Measurements from ENCODE around the gene PRPF38B. TPM values are rescaled to one million over a fixed set of nuclear protein-coding genes. Genes with fewer than 3 reads are reported as not detected.

PRPF38B gene
- total and polyA plus RNA-seq, 4 donors: 9.5 to 20.9 (median 14.3) TPM

DNA sequence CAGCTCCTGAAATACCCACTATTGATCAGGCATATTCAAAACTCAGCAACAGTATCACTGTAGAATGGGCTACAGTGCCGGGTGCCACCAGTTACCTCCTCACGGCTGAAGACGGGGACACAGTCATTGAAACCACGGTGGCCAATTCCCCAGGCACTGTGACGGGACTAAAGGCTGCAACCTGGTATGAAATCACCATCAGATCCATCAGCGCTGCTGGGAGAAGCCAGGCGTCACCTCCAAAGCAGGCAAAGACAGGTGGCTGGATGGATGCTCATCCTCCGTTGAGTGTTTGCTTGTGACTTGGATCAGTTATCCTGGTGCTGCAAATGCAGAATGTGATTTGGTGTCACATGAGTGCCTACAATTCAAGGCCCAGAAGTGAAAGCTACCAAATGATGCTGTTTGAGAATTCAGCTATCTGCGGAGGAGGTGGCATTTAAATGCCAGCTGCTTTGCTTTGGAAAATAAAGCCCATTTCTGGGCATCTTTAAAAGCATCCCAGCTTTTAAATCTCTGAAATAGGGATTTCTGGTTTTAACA, 25.7 kb downstream of the PRPF38B start:
- H3K27ac ChIP-seq (ENCODE audit: low read depth in 1 of 2, low read length in 2 of 2): no peak overlapping the region
- 90% methylated on average over 9 of the region's 9 CpGs for WGBS
- H3K4me1 ChIP-seq (ENCODE audit: control insufficient read depth in 4 of 4, insufficient read depth in 4 of 4, low read length in 3 of 4): no peaks in the 10 kb centered on the region
- no peaks in the 10 kb centered on the region for H3K36me3 ChIP-seq (ENCODE audit: control insufficient read depth in 4 of 4, insufficient read depth in 3 of 4, low read depth in 1 of 4, low read length in 3 of 4)
- TF ChIP-seq RXRA (IDR thresholded peaks at IDR 0.05) (no peak), NR2F2 (IDR thresholded peaks at IDR 0.05) (no peak), HNF4A (conservative IDR thresholded peaks at IDR 0.05) (no peak), TAF1 (conservative IDR thresholded peaks at IDR 0.05) (no peak), HNF4G (IDR thresholded peaks at IDR 0.05) (no peak), JUND (IDR thresholded peaks at IDR 0.05) (no peak)
- TF ChIP-seq, protein P1, sequence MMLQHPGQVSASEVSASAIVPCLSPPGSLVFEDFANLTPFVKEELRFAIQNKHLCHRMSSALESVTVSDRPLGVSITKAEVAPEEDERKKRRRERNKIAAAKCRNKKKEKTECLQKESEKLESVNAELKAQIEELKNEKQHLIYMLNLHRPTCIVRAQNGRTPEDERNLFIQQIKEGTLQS (IDR thresholded peaks at IDR 0.05): no peak
- TF ChIP-seq, protein P2, sequence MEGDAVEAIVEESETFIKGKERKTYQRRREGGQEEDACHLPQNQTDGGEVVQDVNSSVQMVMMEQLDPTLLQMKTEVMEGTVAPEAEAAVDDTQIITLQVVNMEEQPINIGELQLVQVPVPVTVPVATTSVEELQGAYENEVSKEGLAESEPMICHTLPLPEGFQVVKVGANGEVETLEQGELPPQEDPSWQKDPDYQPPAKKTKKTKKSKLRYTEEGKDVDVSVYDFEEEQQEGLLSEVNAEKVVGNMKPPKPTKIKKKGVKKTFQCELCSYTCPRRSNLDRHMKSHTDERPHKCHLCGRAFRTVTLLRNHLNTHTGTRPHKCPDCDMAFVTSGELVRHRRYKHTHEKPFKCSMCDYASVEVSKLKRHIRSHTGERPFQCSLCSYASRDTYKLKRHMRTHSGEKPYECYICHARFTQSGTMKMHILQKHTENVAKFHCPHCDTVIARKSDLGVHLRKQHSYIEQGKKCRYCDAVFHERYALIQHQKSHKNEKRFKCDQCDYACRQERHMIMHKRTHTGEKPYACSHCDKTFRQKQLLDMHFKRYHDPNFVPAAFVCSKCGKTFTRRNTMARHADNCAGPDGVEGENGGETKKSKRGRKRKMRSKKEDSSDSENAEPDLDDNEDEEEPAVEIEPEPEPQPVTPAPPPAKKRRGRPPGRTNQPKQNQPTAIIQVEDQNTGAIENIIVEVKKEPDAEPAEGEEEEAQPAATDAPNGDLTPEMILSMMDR (IDR thresholded peaks at IDR 0.05; ENCODE audit: low read depth, low read length, missing input control): no peak
- H3K9me3 ChIP-seq (ENCODE audit: control insufficient read depth in 4 of 4, low read length in 3 of 4): no peaks in the 10 kb centered on the region
- DNase-seq (ENCODE audit: low spot score): no peak
- H3K27me3 ChIP-seq (ENCODE audit: control insufficient read depth in 4 of 4, insufficient read depth in 4 of 4, low read length in 3 of 4): no peaks in the 10 kb centered on the region
- no peak overlapping the region for H3K9ac ChIP-seq (ENCODE audit: low read depth in 1 of 2, low read length in 2 of 2)
- no peak overlapping the region for H3K4me3 ChIP-seq (ENCODE audit: low read depth in 1 of 3, low read length in 3 of 3)

DNA sequence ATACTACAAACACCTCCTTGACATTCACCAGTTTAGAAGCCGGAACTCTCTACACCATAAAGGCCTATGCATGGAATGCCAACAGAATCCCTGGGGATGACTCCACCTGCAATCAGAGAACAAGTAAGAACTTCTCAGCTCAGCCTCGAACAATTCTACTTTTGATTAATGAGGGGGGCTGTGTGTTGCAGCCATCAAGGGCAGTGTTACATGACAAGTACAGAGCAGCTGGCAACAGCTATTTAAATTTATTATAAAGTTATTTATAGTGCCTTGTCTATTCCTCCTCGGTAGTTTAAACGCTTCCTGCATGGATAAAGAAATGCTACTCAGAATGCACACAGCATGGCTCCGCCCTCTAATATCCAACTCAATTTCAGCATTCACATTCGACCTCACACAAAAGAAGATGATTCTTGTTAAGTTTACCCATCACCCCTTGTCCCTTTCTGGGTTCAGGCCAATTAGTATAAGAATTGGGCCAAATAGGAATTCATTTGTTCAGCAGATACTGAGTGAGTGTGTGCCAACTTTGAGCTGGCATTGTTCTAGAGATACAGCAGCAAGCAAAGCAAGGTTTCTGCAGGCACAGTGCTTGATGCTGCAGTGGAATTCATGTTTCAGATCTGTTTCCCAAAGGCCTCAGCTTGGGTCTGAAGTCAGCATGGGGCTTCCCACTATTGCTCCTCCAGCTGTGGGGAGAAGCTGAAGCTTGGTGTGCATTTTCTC, 27.0 kb downstream of the PRPF38B start:
- Histone ChIP-seq H3K36me3 (ENCODE audit: control insufficient read depth in 4 of 4, insufficient read depth in 3 of 4, low read depth in 1 of 4, low read length in 3 of 4) (no peaks in the 10 kb centered on the region), H3K9ac (ENCODE audit: low read depth in 1 of 2, low read length in 2 of 2) (no peak overlapping the region), H3K27me3 (ENCODE audit: control insufficient read depth in 4 of 4, insufficient read depth in 4 of 4, low read length in 3 of 4) (no peaks in the 10 kb centered on the region), H3K4me1 (ENCODE audit: control insufficient read depth in 4 of 4, insufficient read depth in 4 of 4, low read length in 3 of 4) (no peaks in the 10 kb centered on the region), H3K4me3 (ENCODE audit: low read depth in 1 of 3, low read length in 3 of 3) (no peak overlapping the region), H3K9me3 (ENCODE audit: control insufficient read depth in 4 of 4, low read length in 3 of 4) (no peaks in the 10 kb centered on the region), H3K27ac (ENCODE audit: low read depth in 1 of 2, low read length in 2 of 2) (no peak overlapping the region)
- TF ChIP-seq SP1 (IDR thresholded peaks at IDR 0.05) (no peak), HNF4A (conservative IDR thresholded peaks at IDR 0.05) (no peak), FOXA1 (IDR thresholded peaks at IDR 0.05) (no peak)
- no peak for DNase-seq (ENCODE audit: low spot score)
- 79% methylated on average over 6 of the region's 6 CpGs for WGBS

DNA sequence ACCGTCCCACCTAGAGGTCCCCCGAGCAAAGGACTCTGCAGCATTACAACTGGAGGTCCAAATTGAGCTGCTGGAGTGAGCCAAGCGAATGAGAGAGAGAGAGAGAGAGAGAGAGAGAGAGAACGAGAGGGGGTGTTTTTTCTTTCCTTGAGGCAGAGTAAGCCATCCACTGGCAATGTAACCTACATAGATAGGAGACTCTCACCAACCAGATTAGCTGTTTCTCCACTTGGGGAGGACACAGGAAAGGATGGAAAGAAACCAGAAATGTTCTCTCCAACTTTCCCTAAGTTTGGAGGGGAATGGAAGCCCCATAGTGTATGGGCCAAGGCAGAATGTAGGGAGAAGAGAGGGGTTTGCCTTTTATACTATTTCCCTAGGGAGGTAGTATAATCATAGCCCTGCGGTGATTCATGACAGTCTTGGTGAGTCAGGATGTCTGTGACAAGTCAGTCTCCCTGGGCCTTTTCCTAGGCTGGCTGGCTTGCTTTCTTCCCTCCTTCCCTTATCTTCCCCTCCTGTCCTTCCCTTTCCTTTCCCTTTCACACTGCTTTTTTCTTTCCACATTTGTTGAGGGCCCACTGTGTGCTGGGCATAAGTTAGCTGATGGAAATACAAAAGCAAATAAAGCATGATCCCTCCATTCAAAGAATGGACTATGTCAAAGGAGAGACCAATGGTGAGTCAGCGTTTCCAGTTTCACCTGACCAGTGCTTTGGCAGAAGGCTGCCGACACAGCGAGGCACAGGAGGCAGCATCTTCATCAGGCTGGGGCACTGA, 27.7 kb downstream of the PRPF38B start:
- H3K4me3 ChIP-seq (ENCODE audit: low read depth in 1 of 3, low read length in 3 of 3): no peak overlapping the region
- no peaks in the 10 kb centered on the region for H3K4me1 ChIP-seq (ENCODE audit: control insufficient read depth in 4 of 4, insufficient read depth in 4 of 4, low read length in 3 of 4)
- no peaks in the 10 kb centered on the region for H3K9me3 ChIP-seq (ENCODE audit: control insufficient read depth in 4 of 4, low read length in 3 of 4)
- DNase-seq (ENCODE audit: low spot score): no peak
- no peaks in the 10 kb centered on the region for H3K27me3 ChIP-seq (ENCODE audit: control insufficient read depth in 4 of 4, insufficient read depth in 4 of 4, low read length in 3 of 4)
- TF ChIP-seq EGR1 (IDR thresholded peaks at IDR 0.05; ENCODE audit: low read depth in 2 of 2): no peak
- TF ChIP-seq NR2F2 (IDR thresholded peaks at IDR 0.05): no peak
- TF ChIP-seq HNF4A (conservative IDR thresholded peaks at IDR 0.05): no peak
- no peak for TF ChIP-seq RAD21 (IDR thresholded peaks at IDR 0.05)
- no peak for TF ChIP-seq FOXA1 (IDR thresholded peaks at IDR 0.05)
- no peak for TF ChIP-seq GABPA (IDR thresholded peaks at IDR 0.05 in 1 of 2, conservative IDR thresholded peaks at IDR 0.05 in 1 of 2)
- TF ChIP-seq TAF1 (conservative IDR thresholded peaks at IDR 0.05): no peak
- TF ChIP-seq, protein P3, sequence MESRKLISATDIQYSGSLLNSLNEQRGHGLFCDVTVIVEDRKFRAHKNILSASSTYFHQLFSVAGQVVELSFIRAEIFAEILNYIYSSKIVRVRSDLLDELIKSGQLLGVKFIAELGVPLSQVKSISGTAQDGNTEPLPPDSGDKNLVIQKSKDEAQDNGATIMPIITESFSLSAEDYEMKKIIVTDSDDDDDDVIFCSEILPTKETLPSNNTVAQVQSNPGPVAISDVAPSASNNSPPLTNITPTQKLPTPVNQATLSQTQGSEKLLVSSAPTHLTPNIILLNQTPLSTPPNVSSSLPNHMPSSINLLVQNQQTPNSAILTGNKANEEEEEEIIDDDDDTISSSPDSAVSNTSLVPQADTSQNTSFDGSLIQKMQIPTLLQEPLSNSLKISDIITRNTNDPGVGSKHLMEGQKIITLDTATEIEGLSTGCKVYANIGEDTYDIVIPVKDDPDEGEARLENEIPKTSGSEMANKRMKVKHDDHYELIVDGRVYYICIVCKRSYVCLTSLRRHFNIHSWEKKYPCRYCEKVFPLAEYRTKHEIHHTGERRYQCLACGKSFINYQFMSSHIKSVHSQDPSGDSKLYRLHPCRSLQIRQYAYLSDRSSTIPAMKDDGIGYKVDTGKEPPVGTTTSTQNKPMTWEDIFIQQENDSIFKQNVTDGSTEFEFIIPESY (IDR thresholded peaks at IDR 0.05): no peak
- TF ChIP-seq RXRA (IDR thresholded peaks at IDR 0.05): no peak
- no peak for TF ChIP-seq SP1 (IDR thresholded peaks at IDR 0.05)
- TF ChIP-seq YY1 (IDR thresholded peaks at IDR 0.05): no peak
- TF ChIP-seq FOXA2 (IDR thresholded peaks at IDR 0.05): no peak
- TF ChIP-seq, protein P4, sequence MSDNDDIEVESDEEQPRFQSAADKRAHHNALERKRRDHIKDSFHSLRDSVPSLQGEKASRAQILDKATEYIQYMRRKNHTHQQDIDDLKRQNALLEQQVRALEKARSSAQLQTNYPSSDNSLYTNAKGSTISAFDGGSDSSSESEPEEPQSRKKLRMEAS (IDR thresholded peaks at IDR 0.05): no peak
- TF ChIP-seq, protein P5, sequence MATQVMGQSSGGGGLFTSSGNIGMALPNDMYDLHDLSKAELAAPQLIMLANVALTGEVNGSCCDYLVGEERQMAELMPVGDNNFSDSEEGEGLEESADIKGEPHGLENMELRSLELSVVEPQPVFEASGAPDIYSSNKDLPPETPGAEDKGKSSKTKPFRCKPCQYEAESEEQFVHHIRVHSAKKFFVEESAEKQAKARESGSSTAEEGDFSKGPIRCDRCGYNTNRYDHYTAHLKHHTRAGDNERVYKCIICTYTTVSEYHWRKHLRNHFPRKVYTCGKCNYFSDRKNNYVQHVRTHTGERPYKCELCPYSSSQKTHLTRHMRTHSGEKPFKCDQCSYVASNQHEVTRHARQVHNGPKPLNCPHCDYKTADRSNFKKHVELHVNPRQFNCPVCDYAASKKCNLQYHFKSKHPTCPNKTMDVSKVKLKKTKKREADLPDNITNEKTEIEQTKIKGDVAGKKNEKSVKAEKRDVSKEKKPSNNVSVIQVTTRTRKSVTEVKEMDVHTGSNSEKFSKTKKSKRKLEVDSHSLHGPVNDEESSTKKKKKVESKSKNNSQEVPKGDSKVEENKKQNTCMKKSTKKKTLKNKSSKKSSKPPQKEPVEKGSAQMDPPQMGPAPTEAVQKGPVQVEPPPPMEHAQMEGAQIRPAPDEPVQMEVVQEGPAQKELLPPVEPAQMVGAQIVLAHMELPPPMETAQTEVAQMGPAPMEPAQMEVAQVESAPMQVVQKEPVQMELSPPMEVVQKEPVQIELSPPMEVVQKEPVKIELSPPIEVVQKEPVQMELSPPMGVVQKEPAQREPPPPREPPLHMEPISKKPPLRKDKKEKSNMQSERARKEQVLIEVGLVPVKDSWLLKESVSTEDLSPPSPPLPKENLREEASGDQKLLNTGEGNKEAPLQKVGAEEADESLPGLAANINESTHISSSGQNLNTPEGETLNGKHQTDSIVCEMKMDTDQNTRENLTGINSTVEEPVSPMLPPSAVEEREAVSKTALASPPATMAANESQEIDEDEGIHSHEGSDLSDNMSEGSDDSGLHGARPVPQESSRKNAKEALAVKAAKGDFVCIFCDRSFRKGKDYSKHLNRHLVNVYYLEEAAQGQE (IDR thresholded peaks at IDR 0.05): no peak
- TF ChIP-seq HNF4G (IDR thresholded peaks at IDR 0.05): no peak
- no peaks in the 10 kb centered on the region for H3K36me3 ChIP-seq (ENCODE audit: control insufficient read depth in 4 of 4, insufficient read depth in 3 of 4, low read depth in 1 of 4, low read length in 3 of 4)
- H3K9ac ChIP-seq (ENCODE audit: low read depth in 1 of 2, low read length in 2 of 2): no peak overlapping the region
- 84% methylated on average over 8 of the region's 8 CpGs for WGBS
- H3K27ac ChIP-seq (ENCODE audit: low read depth in 1 of 2, low read length in 2 of 2): no peak overlapping the region

Data from liver (tissue), 9 donors.